ENCODE measurements around the gene TAX1BP1.

TAX1BP1 gene

DNA sequence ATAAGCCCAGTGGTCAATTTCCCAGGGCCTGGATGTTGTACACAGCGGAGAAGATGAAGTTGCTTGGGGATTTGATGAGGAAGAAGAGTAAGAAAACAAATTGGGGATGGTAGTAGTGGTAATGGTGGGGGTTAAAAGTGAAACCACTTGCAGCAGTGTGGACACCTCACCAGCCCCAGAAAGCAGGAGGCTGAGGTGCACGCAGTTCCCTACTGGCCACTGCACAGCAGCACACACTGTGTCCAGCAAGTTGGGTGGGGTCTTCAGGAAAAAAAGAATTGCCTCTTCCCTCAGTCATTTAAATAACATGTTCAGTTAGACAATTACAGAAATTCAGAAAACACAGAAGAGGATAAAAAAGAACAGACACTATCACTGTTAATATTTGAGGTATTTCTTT, 96.6 kb downstream of the TAX1BP1 start:
- no peaks in the 10 kb centered on the region for H3K9me3 ChIP-seq (ENCODE audit: control insufficient read depth, low read length)
- no peak overlapping the region for H3K9ac ChIP-seq (ENCODE audit: low read length)
- WGBS, result 78% methylated on average over 2 of the region's 2 CpGs
- H3K4me1 ChIP-seq (ENCODE audit: control insufficient read depth, insufficient read depth, low read depth, low read length), result peaks cover 5% of the 10 kb centered on the region
- no peak overlapping the region for H2BK15ac ChIP-seq (ENCODE audit: low read depth, poor library complexity, severe bottlenecking)
- H3K4me2 ChIP-seq (ENCODE audit: low read length, poor library complexity, severe bottlenecking), result no peak overlapping the region
- no peak overlapping the region for H3K18ac ChIP-seq (ENCODE audit: low read depth in 1 of 2, low read length in 2 of 2)
- peaks cover 36 to 58% of the 10 kb centered on the region in 2 experiments for H3K36me3 ChIP-seq (ENCODE audit: control insufficient read depth in 1 of 2, insufficient read depth in 2 of 2, low read depth in 1 of 2, low read length in 2 of 2)
- H3K14ac ChIP-seq (ENCODE audit: low read length in 2 of 2), result no peak overlapping the region
- peaks cover 6% of the 10 kb centered on the region for H3K79me1 ChIP-seq (replicated peaks; ENCODE audit: low read length, poor library complexity, severe bottlenecking)
- no peak overlapping the region for H3K27ac ChIP-seq (ENCODE audit: low read length, poor library complexity, severe bottlenecking)
- H2BK5ac ChIP-seq (ENCODE audit: low read depth, low read length, poor library complexity, severe bottlenecking), result no peak overlapping the region
- H3K4me3 ChIP-seq (ENCODE audit: insufficient read depth in 1 of 2, low read depth in 1 of 2, low read length in 2 of 2), result no peak overlapping the region
- H2BK120ac ChIP-seq (ENCODE audit: low read depth, low read length), result no peak overlapping the region
- DNase-seq, result no peak
- no peak overlapping the region for H3K4ac ChIP-seq (ENCODE audit: low read depth in 1 of 2, low read length in 2 of 2)
- no peak overlapping the region for H4K8ac ChIP-seq (ENCODE audit: low read length)
- H3K27me3 ChIP-seq (ENCODE audit: control insufficient read depth in 1 of 2, insufficient read depth in 1 of 2, low read length in 2 of 2), result no peaks in the 10 kb centered on the region
- H3K23ac ChIP-seq (ENCODE audit: low read length in 2 of 2), result no peak overlapping the region
- no peak overlapping the region for H2AK5ac ChIP-seq (ENCODE audit: low read length, severe bottlenecking)
- H4K91ac ChIP-seq (ENCODE audit: low read length), result no peak overlapping the region
- no peak overlapping the region for H2AFZ ChIP-seq (ENCODE audit: low read depth, low read length)
- no peak overlapping the region for H2BK12ac ChIP-seq (ENCODE audit: low read length in 2 of 2)

DNA sequence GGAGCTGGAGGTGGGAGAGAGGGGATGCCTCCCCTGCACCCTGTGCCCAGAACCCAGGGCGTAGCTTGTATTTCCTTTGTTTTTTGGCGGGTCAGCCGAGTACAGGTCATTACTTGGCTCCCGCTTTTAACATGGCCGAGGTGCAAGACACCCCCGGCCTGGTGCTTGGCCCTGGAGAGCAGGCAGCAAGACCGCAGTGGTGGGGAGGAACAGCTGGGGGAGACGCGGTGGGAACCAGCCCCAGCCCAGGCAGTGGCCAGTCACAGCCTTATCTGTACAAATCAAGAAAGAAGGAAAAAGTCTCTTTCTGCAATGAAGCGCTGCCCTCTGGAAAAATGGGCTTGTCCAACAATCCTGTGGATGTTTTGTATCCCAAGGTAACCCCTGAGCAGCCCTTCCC, 99.1 kb downstream of the TAX1BP1 start:
- Histone ChIP-seq H2BK15ac (ENCODE audit: low read depth, poor library complexity, severe bottlenecking) (no peak overlapping the region), H3K23ac (ENCODE audit: low read length in 2 of 2) (no peak overlapping the region), H3K18ac (ENCODE audit: low read depth in 1 of 2, low read length in 2 of 2) (no peak overlapping the region), H2AFZ (ENCODE audit: low read depth, low read length) (no peak overlapping the region), H3K27ac (ENCODE audit: low read length, poor library complexity, severe bottlenecking) (no peak overlapping the region), H2BK120ac (ENCODE audit: low read depth, low read length) (no peak overlapping the region), H2BK12ac (ENCODE audit: low read length in 2 of 2) (no peak overlapping the region), H3K4me3 (ENCODE audit: insufficient read depth in 1 of 2, low read depth in 1 of 2, low read length in 2 of 2) (no peak overlapping the region), H3K14ac (ENCODE audit: low read length in 2 of 2) (no peak overlapping the region), H3K9ac (ENCODE audit: low read length) (no peak overlapping the region), H3K4ac (ENCODE audit: low read depth in 1 of 2, low read length in 2 of 2) (no peak overlapping the region), H3K9me3 (ENCODE audit: control insufficient read depth, low read length) (no peaks in the 10 kb centered on the region), H3K27me3 (ENCODE audit: control insufficient read depth in 1 of 2, insufficient read depth in 1 of 2, low read length in 2 of 2) (no peaks in the 10 kb centered on the region), H3K36me3 (ENCODE audit: control insufficient read depth in 1 of 2, insufficient read depth in 2 of 2, low read depth in 1 of 2, low read length in 2 of 2) (peaks cover 33% of the 10 kb centered on the region in 2 experiments), H3K79me1 (replicated peaks; ENCODE audit: low read length, poor library complexity, severe bottlenecking) (peaks cover 9% of the 10 kb centered on the region), H2BK5ac (ENCODE audit: low read depth, low read length, poor library complexity, severe bottlenecking) (no peak overlapping the region), H4K8ac (ENCODE audit: low read length) (no peak overlapping the region), H2AK5ac (ENCODE audit: low read length, severe bottlenecking) (no peak overlapping the region), H3K4me1 (ENCODE audit: control insufficient read depth, insufficient read depth, low read depth, low read length) (peaks cover 7% of the 10 kb centered on the region), H4K91ac (ENCODE audit: low read length) (no peak overlapping the region), H3K4me2 (ENCODE audit: low read length, poor library complexity, severe bottlenecking) (no peak overlapping the region)
- 94% methylated on average over 10 of the region's 10 CpGs for WGBS
- DNase-seq, result no peak

DNA sequence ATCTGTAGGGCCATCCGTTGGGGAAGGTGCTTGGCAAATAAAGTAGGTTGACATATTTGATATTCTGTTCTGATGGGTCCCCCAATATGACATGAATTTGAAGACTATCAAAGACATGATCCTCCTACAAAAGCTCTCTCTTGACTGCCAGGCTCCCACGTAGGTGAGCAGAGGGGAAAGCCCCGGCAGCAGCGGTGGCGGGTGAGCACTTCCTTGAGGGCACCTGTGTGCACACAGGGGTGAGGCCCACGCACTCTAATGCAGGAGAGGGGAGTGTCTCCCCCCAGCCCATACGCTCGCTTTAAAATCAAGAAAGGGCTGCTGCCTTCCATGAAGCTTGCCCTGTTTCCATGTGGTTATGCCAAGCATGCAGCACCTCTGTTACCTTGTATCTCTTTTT, 100.4 kb downstream of the TAX1BP1 start:
- no peak overlapping the region for H3K14ac ChIP-seq (ENCODE audit: low read length in 2 of 2)
- no peak overlapping the region for H3K9ac ChIP-seq (ENCODE audit: low read length)
- no peaks in the 10 kb centered on the region for H3K9me3 ChIP-seq (ENCODE audit: control insufficient read depth, low read length)
- H3K4ac ChIP-seq (ENCODE audit: low read depth in 1 of 2, low read length in 2 of 2), result no peak overlapping the region
- no peak overlapping the region for H2BK15ac ChIP-seq (ENCODE audit: low read depth, poor library complexity, severe bottlenecking)
- H2BK120ac ChIP-seq (ENCODE audit: low read depth, low read length), result no peak overlapping the region
- H2AFZ ChIP-seq (ENCODE audit: low read depth, low read length), result no peak overlapping the region
- H3K36me3 ChIP-seq (ENCODE audit: control insufficient read depth in 1 of 2, insufficient read depth in 2 of 2, low read depth in 1 of 2, low read length in 2 of 2), result peaks cover 25 to 30% of the 10 kb centered on the region in 2 experiments
- no peak overlapping the region for H3K4me3 ChIP-seq (ENCODE audit: insufficient read depth in 1 of 2, low read depth in 1 of 2, low read length in 2 of 2)
- no peak overlapping the region for H3K27ac ChIP-seq (ENCODE audit: low read length, poor library complexity, severe bottlenecking)
- WGBS, result 98% methylated on average over 7 of the region's 8 CpGs
- peaks cover 11% of the 10 kb centered on the region for H3K79me1 ChIP-seq (replicated peaks; ENCODE audit: low read length, poor library complexity, severe bottlenecking)
- H4K91ac ChIP-seq (ENCODE audit: low read length), result no peak overlapping the region
- no peaks in the 10 kb centered on the region for H3K27me3 ChIP-seq (ENCODE audit: control insufficient read depth in 1 of 2, insufficient read depth in 1 of 2, low read length in 2 of 2)
- no peak overlapping the region for H4K8ac ChIP-seq (ENCODE audit: low read length)
- no peak overlapping the region for H3K18ac ChIP-seq (ENCODE audit: low read depth in 1 of 2, low read length in 2 of 2)
- H2AK5ac ChIP-seq (ENCODE audit: low read length, severe bottlenecking), result no peak overlapping the region
- H3K4me2 ChIP-seq (ENCODE audit: low read length, poor library complexity, severe bottlenecking), result no peak overlapping the region
- no peak overlapping the region for H3K23ac ChIP-seq (ENCODE audit: low read length in 2 of 2)
- no peak overlapping the region for H2BK12ac ChIP-seq (ENCODE audit: low read length in 2 of 2)
- DNase-seq, result no peak
- H2BK5ac ChIP-seq (ENCODE audit: low read depth, low read length, poor library complexity, severe bottlenecking), result no peak overlapping the region
- peaks cover 1% of the 10 kb centered on the region for H3K4me1 ChIP-seq (ENCODE audit: control insufficient read depth, insufficient read depth, low read depth, low read length)

DNA sequence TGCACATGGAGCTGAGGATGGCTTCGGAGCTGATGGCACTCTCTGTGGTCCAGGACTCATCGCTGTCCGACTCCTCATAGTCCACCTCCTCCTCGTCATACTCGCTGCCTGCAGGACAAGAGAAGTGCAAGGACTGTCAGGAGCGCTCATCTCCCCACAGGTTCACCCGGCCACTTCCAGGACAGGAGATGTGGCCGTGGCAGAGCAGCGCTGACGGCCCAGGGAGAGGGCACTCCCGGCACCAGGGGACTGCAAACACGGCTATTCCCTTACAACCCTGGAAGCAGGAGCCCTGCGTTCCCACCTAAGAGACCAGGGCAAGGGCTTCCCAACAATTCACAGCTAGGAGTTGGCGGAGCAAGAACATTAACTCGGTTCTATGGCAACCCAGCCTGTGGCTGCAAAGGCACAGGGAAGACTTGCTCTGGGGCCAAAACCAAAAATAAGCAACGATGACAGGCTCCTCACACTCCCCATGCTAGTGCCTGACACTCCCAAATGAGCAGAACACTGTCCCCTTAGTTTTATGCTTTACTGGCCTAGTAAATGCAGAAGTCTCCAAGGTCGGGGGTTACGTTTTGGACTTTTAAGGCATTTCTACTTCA, 100.9 kb downstream of the TAX1BP1 start:
- no peak for DNase-seq
- Histone ChIP-seq H2BK120ac (ENCODE audit: low read depth, low read length) (no peak overlapping the region), H2BK5ac (ENCODE audit: low read depth, low read length, poor library complexity, severe bottlenecking) (no peak overlapping the region), H3K79me1 (replicated peaks; ENCODE audit: low read length, poor library complexity, severe bottlenecking) (peaks cover 11% of the 10 kb centered on the region), H3K9me3 (ENCODE audit: control insufficient read depth, low read length) (no peaks in the 10 kb centered on the region), H2BK12ac (ENCODE audit: low read length in 2 of 2) (no peak overlapping the region), H3K4me2 (ENCODE audit: low read length, poor library complexity, severe bottlenecking) (no peak overlapping the region), H3K27me3 (ENCODE audit: control insufficient read depth in 1 of 2, insufficient read depth in 1 of 2, low read length in 2 of 2) (no peaks in the 10 kb centered on the region), H3K4me1 (ENCODE audit: control insufficient read depth, insufficient read depth, low read depth, low read length) (peaks cover 1% of the 10 kb centered on the region), H3K14ac (ENCODE audit: low read length in 2 of 2) (no peak overlapping the region), H3K18ac (ENCODE audit: low read depth in 1 of 2, low read length in 2 of 2) (no peak overlapping the region), H3K4me3 (ENCODE audit: insufficient read depth in 1 of 2, low read depth in 1 of 2, low read length in 2 of 2) (no peak overlapping the region), H3K9ac (ENCODE audit: low read length) (no peak overlapping the region), H2AK5ac (ENCODE audit: low read length, severe bottlenecking) (no peak overlapping the region), H4K91ac (ENCODE audit: low read length) (no peak overlapping the region), H4K8ac (ENCODE audit: low read length) (no peak overlapping the region), H3K36me3 (ENCODE audit: control insufficient read depth in 1 of 2, insufficient read depth in 2 of 2, low read depth in 1 of 2, low read length in 2 of 2) (peaks cover 25 to 30% of the 10 kb centered on the region in 2 experiments), H2AFZ (ENCODE audit: low read depth, low read length) (no peak overlapping the region), H3K23ac (ENCODE audit: low read length in 2 of 2) (no peak overlapping the region), H2BK15ac (ENCODE audit: low read depth, poor library complexity, severe bottlenecking) (no peak overlapping the region), H3K4ac (ENCODE audit: low read depth in 1 of 2, low read length in 2 of 2) (no peak overlapping the region), H3K27ac (ENCODE audit: low read length, poor library complexity, severe bottlenecking) (no peak overlapping the region)
- WGBS, result 98% methylated on average over 18 of the region's 18 CpGs

Data from mesenchymal stem cell (in vitro differentiated cells and primary cell).